ENCODE results near the gene IYD. TPM values are rescaled to one million over a fixed set of nuclear protein-coding genes. Genes with fewer than 3 reads are reported as not detected.

IYD gene
- total RNA-seq, 1 experiment from 2014 or later = not detected

- ChIA-PET CTCF (interaction anchor here (0.6 to 8.4 kb wide), 62 partner anchors 8 to 890 kb away, joined by 3 to 207 read pairs (median 4); partner anchors contain the start of genes RAET1L and ULBP3), POLR2A (interaction anchor here (0.6 to 1.9 kb wide), 8 partner anchors 59 to 420 kb away, joined by 3 to 6 read pairs (median 4); partner anchors contain the start of gene ULBP3)
- no peaks in the 10 kb centered on the region for H3K36me3 Mint-ChIP-seq (ENCODE audit: insufficient read depth, unreplicated experiment)
- H3K27me3 Mint-ChIP-seq (ENCODE audit: insufficient read depth, unreplicated experiment) = no peaks in the 10 kb centered on the region
- H3K4me1 Mint-ChIP-seq (ENCODE audit: insufficient read depth, unreplicated experiment) = peaks cover 5% of the 10 kb centered on the region
- no peak overlapping the region for H3K27ac Mint-ChIP-seq (ENCODE audit: low read depth, unreplicated experiment)
- H3K9me3 Mint-ChIP-seq (ENCODE audit: unreplicated experiment) = no peaks in the 10 kb centered on the region
- intact Hi-C loops (cut with micrococcal nuclease) = loop anchor here (1.0 to 10.0 kb wide), 7 partner anchors 61 to 461 kb away; partner anchors contain the start of gene PPP1R14C
- peak; percentile 62 for TF ChIP-seq CTCF (IDR thresholded peaks at IDR 0.05; ENCODE audit: unreplicated experiment)
- H3K4me3 Mint-ChIP-seq (ENCODE audit: unreplicated experiment) = no peak overlapping the region
- no TSS peak for BruUV-seq (replicated peaks)
- DNase-seq (ENCODE audit: unreplicated experiment) = peak; percentile 75
Observed at GRCh38 chr6:150395388-150396009, 26.7 kb downstream of the IYD start.

- CTCF ChIA-PET = interaction anchor here (0.6 to 2.5 kb wide), 7 partner anchors 8 to 478 kb away, joined by 3 to 13 read pairs (median 3); no protein-coding TSS in a partner anchor
- no peaks in the 10 kb centered on the region for H3K36me3 Mint-ChIP-seq (ENCODE audit: insufficient read depth, unreplicated experiment)
- intact Hi-C loops (cut with micrococcal nuclease) = no loop called here
- H3K9me3 Mint-ChIP-seq (ENCODE audit: unreplicated experiment) = no peaks in the 10 kb centered on the region
- DNase-seq (ENCODE audit: unreplicated experiment) = peak; percentile 92
- no peak overlapping the region for H3K4me3 Mint-ChIP-seq (ENCODE audit: unreplicated experiment)
- no TSS peak for BruUV-seq (replicated peaks)
- H3K27me3 Mint-ChIP-seq (ENCODE audit: insufficient read depth, unreplicated experiment) = no peaks in the 10 kb centered on the region
- POLR2A ChIA-PET = no interaction called here
- no peak for TF ChIP-seq CTCF (IDR thresholded peaks at IDR 0.05; ENCODE audit: unreplicated experiment)
- peaks cover 9% of the 10 kb centered on the region for H3K4me1 Mint-ChIP-seq (ENCODE audit: insufficient read depth, unreplicated experiment)
- peak overlapping the region; percentile 25 for H3K27ac Mint-ChIP-seq (ENCODE audit: low read depth, unreplicated experiment)
Observed at GRCh38 chr6:150403458-150404246, 34.8 kb downstream of the IYD start.

GRCh38 chr6:150406948-150407347 lies 38.1 kb downstream of the IYD start:
- BruUV-seq (replicated peaks) = no TSS peak
- POLR2A ChIA-PET = interaction anchor here (1.1 kb wide), 1 partner anchor 11 kb away, joined by 3 read pairs; no protein-coding TSS in a partner anchor
- no peaks in the 10 kb centered on the region for H3K27me3 Mint-ChIP-seq (ENCODE audit: insufficient read depth, unreplicated experiment)
- H3K4me1 Mint-ChIP-seq (ENCODE audit: insufficient read depth, unreplicated experiment) = peaks cover 21% of the 10 kb centered on the region
- TF ChIP-seq CTCF (IDR thresholded peaks at IDR 0.05; ENCODE audit: unreplicated experiment) = no peak
- intact Hi-C loops (cut with micrococcal nuclease) = no loop called here
- no peak for DNase-seq (ENCODE audit: unreplicated experiment)
- no peak overlapping the region for H3K27ac Mint-ChIP-seq (ENCODE audit: low read depth, unreplicated experiment)
- H3K9me3 Mint-ChIP-seq (ENCODE audit: unreplicated experiment) = no peaks in the 10 kb centered on the region
- H3K36me3 Mint-ChIP-seq (ENCODE audit: insufficient read depth, unreplicated experiment) = no peaks in the 10 kb centered on the region
- H3K4me3 Mint-ChIP-seq (ENCODE audit: unreplicated experiment) = no peak overlapping the region
- CTCF ChIA-PET = interaction anchor here (0.7 to 5.7 kb wide), 4 partner anchors 11 to 194 kb away, joined by 3 to 29 read pairs (median 10); no protein-coding TSS in a partner anchor

GRCh38 chr6:150408842-150409241 lies 40.0 kb downstream of the IYD start:
- DNase-seq (ENCODE audit: unreplicated experiment) = peak; percentile 66
- intact Hi-C loops (cut with micrococcal nuclease) = no loop called here
- Mint-ChIP-seq H3K27ac (ENCODE audit: low read depth, unreplicated experiment) (no peak overlapping the region), H3K36me3 (ENCODE audit: insufficient read depth, unreplicated experiment) (no peaks in the 10 kb centered on the region), H3K9me3 (ENCODE audit: unreplicated experiment) (no peaks in the 10 kb centered on the region), H3K4me1 (ENCODE audit: insufficient read depth, unreplicated experiment) (peaks cover 16% of the 10 kb centered on the region), H3K4me3 (ENCODE audit: unreplicated experiment) (no peak overlapping the region), H3K27me3 (ENCODE audit: insufficient read depth, unreplicated experiment) (no peaks in the 10 kb centered on the region)
- no TSS peak for BruUV-seq (replicated peaks)
- TF ChIP-seq CTCF (IDR thresholded peaks at IDR 0.05; ENCODE audit: unreplicated experiment) = no peak
- ChIA-PET POLR2A (interaction anchor here (0.6 to 0.9 kb wide), 2 partner anchors 24 to 406 kb away, joined by 3 to 4 read pairs; no protein-coding TSS in a partner anchor), CTCF (interaction anchor here (0.6 to 5.7 kb wide), 4 partner anchors 14 to 410 kb away, joined by 3 to 29 read pairs (median 6); no protein-coding TSS in a partner anchor)

Data from MCF 10A (cell line).